GM19193 (cell line): ENCODE measurements around the gene SLC26A4.

Experiments used
- POLR2A ChIP-seq: IDR thresholded peaks from 4 replicates; pipeline ENCODE4 v1.6.1; 2011; ENCODE audit not compliant: insufficient read depth, insufficient read length; ENCODE audit errors: extremely low read depth

SLC26A4 gene

DNA sequence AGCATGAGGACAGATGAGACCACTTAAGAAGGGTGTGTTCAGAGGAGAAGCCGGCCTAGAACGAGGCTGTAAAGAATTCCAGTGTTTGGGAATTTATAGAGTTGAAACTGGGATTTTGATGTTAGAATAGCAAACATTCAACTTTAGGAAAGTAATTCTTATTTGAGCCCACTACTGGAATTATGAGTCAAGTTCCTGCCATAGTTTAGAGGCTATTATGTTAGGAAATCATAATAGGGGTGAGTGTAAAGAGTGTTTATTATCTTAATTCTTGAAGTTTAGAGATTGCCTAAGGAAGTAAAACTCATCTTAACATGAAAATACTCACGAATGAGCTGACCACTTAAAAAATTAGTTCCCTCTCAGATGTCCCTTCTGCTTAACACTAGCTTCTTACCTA is 85.4 kb downstream of the SLC26A4 start:
- TF ChIP-seq POLR2A = no peak

DNA sequence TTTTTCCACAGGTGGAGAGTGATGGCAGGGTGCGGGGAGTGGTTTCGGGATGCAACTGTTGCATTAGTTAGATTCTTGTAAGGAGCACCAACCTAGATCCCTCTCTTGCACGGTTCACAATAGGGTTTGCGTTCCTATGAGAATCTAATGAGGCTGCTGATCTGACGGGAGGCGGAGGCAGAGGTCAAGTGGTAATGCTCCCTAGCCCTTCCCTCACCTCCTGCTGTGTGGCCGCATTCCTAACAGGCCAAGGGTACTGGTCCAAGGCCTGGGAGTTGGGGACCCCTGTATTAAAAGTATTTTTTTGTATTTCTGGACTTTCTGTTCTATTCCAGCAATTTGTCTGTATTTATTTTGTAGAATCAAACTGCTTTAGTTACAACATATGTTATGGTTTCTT is 90.5 kb downstream of the SLC26A4 start:
- no peak for TF ChIP-seq POLR2A

DNA sequence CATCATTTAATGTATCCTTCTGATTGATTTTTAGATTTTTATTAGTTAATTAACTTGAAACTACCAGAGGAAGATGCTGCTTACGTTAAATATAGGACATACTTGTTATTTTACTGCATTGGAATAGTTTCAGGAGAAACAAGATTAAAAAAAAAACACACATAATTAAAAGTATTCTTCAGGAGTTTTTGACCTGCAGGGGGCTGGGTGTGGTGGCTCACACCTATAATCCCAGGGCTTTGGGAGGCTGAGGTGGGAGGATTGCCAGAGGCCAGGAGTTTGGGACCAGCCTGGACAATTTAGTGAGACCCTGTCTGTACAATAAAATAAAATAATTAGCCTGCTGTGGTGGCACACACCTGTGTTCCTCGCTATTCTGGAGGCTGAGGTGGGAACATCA is 94.0 kb downstream of the SLC26A4 start:
- TF ChIP-seq POLR2A = no peak

DNA sequence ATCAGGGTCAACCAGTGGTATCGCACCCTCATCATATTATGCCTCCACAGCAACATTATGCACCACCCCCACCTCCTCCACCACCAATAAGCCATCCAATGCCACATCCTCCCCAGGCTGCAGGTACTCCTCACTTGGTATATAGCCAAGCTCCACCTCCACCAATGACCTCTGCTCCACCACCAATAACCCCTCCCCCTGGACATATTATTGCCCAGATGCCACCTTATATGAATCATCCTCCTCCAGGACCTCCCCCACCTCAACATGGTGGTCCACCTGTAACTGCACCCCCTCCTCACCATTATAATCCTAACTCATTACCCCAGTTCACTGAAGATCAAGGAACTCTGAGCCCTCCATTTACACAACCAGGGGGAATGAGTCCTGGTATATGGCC is 98.0 kb downstream of the SLC26A4 start:
- no peak for TF ChIP-seq POLR2A

DNA sequence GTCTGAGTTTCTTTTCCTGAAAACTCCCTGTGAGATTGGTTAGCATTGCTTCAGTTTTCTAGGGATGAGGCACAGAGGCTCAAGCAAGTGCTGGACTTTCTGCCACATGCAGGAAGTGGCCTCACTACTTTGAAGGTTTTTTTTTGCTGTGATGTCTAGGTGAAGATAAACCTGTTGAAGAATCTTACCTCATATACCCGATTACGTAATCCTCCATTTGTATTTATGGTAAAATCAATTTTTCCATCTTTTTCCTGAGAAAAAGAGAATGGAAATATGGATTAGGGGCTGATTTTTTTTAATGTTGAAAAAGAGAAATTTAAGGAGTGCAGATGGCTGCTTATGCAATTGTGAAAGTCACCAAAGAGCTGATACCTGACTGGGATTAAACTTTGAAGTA is 106.8 kb downstream of the SLC26A4 start:
- no peak for TF ChIP-seq POLR2A
